ENCODE data around the gene TEAD4. TPM values are rescaled to one million over a fixed set of nuclear protein-coding genes. Genes with fewer than 3 reads are reported as not detected.

TEAD4 gene
- total and polyA plus RNA-seq, 2 experiments from 2014 or later: 5.5 to 12.7 TPM

- Histone ChIP-seq H3K4me2 (peak overlapping the region; percentile 51), H3K36me3 (replicated peaks; ENCODE audit: insufficient read depth, low read depth) (no peaks in the 10 kb centered on the region), H3K79me2 (peaks cover 34% of the 10 kb centered on the region), H3K4me3 (no peak overlapping the region), H3K27ac (peak overlapping the region; percentile 42), H4K20me1 (ENCODE audit: insufficient read depth, poor library complexity, severe bottlenecking) (no peaks in the 10 kb centered on the region), H2AFZ (no peak overlapping the region), H3K27me3 (no peaks in the 10 kb centered on the region), H3K4me1 (ENCODE audit: insufficient read depth) (peaks cover 39% of the 10 kb centered on the region), H3K9me3 (ENCODE audit: low read depth) (no peaks in the 10 kb centered on the region), H3K9me2 (replicated peaks; ENCODE audit: insufficient read depth) (no peaks in the 10 kb centered on the region)
- WGBS (ENCODE audit: low lambda C conversion rate, missing lambda C conversion rate): 93% methylated on average over 4 of the region's 4 CpGs
- TF ChIP-seq CTCF (IDR thresholded peaks at IDR 0.05; ENCODE audit: poor library complexity): no peak
- no peak for TF ChIP-seq EZH2 (IDR thresholded peaks at IDR 0.05; ENCODE audit: borderline replicate concordance)
- no peak for TF ChIP-seq EZH2phosphoT487 (IDR thresholded peaks at IDR 0.05; ENCODE audit: low read depth, severe bottlenecking, unreplicated experiment)
- DNase-seq (ENCODE audit: low spot score): no peak
Observed at GRCh38 chr12:3086211-3086610, 127.0 kb downstream of the TEAD4 start.

- no peaks in the 10 kb centered on the region for H3K9me2 ChIP-seq (replicated peaks; ENCODE audit: insufficient read depth)
- no peaks in the 10 kb centered on the region for H3K9me3 ChIP-seq (ENCODE audit: low read depth)
- no peak overlapping the region for H3K27ac ChIP-seq
- TF ChIP-seq EZH2phosphoT487 (IDR thresholded peaks at IDR 0.05; ENCODE audit: low read depth, severe bottlenecking, unreplicated experiment): no peak
- TF ChIP-seq EZH2 (IDR thresholded peaks at IDR 0.05; ENCODE audit: borderline replicate concordance): no peak
- TF ChIP-seq CTCF (IDR thresholded peaks at IDR 0.05; ENCODE audit: poor library complexity): no peak
- no peak overlapping the region for H2AFZ ChIP-seq
- peaks cover 31% of the 10 kb centered on the region for H3K79me2 ChIP-seq
- WGBS (ENCODE audit: low lambda C conversion rate, missing lambda C conversion rate): 87% methylated on average over 9 of the region's 9 CpGs
- H3K4me1 ChIP-seq (ENCODE audit: insufficient read depth): peaks cover 39% of the 10 kb centered on the region
- DNase-seq (ENCODE audit: low spot score): no peak
- H4K20me1 ChIP-seq (ENCODE audit: insufficient read depth, poor library complexity, severe bottlenecking): no peaks in the 10 kb centered on the region
- H3K4me3 ChIP-seq: no peak overlapping the region
- no peaks in the 10 kb centered on the region for H3K27me3 ChIP-seq
- H3K36me3 ChIP-seq (replicated peaks; ENCODE audit: insufficient read depth, low read depth): no peaks in the 10 kb centered on the region
- no peak overlapping the region for H3K4me2 ChIP-seq
Observed at GRCh38 chr12:3086729-3087323, 127.6 kb downstream of the TEAD4 start.

GRCh38 chr12:3087758-3088650 is 128.8 kb downstream of the TEAD4 start:
- Histone ChIP-seq H3K36me3 (replicated peaks; ENCODE audit: insufficient read depth, low read depth) (no peaks in the 10 kb centered on the region), H3K4me2 (no peak overlapping the region), H3K27ac (no peak overlapping the region), H3K9me3 (ENCODE audit: low read depth) (no peaks in the 10 kb centered on the region), H3K4me3 (no peak overlapping the region), H2AFZ (no peak overlapping the region), H3K27me3 (no peaks in the 10 kb centered on the region), H3K4me1 (ENCODE audit: insufficient read depth) (peaks cover 31% of the 10 kb centered on the region), H3K9me2 (replicated peaks; ENCODE audit: insufficient read depth) (no peaks in the 10 kb centered on the region), H4K20me1 (ENCODE audit: insufficient read depth, poor library complexity, severe bottlenecking) (no peaks in the 10 kb centered on the region), H3K79me2 (peaks cover 25% of the 10 kb centered on the region)
- no peak for DNase-seq (ENCODE audit: low spot score)
- TF ChIP-seq CTCF (IDR thresholded peaks at IDR 0.05; ENCODE audit: poor library complexity) (no peak), EZH2 (IDR thresholded peaks at IDR 0.05; ENCODE audit: borderline replicate concordance) (no peak), EZH2phosphoT487 (IDR thresholded peaks at IDR 0.05; ENCODE audit: low read depth, severe bottlenecking, unreplicated experiment) (no peak)
- 90% methylated on average over 11 of the region's 11 CpGs for WGBS (ENCODE audit: low lambda C conversion rate, missing lambda C conversion rate)

Measured in hepatocyte (in vitro differentiated cells).